AG09309 (cell line): Measurements from ENCODE around the gene TUBB6.

Experiments
- DNase-seq: peaks from one replicate; pipeline ENCODE4 v3.0.0-alpha.2; 2010; ENCODE audit warnings: low read depth
- H3K4me3 ChIP-seq: 2 replicates; pipeline ENCODE4 v1.5.1; 2011; ENCODE audit warnings: mild to moderate bottlenecking, low read depth, low read length, moderate library complexity; ENCODE audit not compliant: control insufficient read depth
- TF ChIP-seq, protein P1 (sequence below): IDR thresholded peaks from 2 replicates; pipeline ENCODE4 v1.5.1; 2011; ENCODE audit warnings: mild to moderate bottlenecking, low read depth, low read length, inconsistent platforms; ENCODE audit not compliant: insufficient read depth, control insufficient read depth; ENCODE audit errors: missing control alignments

The TUBB6 gene

DNA sequence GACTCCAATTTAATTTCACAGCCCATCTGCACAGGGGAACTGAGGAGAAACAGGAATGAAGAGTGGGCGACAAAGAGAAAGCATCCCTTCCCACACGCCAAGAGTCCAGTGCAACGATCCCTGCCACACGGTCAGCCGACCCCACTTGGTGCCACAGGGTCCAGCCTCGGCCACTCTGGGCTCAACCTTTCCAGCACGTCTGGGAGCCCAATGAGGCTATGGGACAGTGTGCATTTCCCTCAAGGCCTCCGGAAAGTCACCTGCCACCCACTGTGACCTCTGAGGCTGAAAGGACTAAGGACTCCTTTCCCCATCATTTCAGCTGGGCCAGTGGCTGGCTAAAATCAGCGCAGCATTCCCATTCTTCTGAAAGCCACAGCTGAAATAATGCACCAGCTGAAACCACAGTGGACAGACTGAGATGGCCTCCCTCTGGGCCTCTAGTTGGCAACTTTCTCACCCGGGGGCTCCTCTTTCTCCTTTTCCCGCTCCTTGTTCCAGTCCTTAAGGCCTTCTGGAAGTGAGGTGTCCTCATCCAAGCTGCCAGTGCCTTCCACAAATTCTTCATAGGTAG is 21.2 kb downstream of the TUBB6 start:
- TF ChIP-seq, protein P1, sequence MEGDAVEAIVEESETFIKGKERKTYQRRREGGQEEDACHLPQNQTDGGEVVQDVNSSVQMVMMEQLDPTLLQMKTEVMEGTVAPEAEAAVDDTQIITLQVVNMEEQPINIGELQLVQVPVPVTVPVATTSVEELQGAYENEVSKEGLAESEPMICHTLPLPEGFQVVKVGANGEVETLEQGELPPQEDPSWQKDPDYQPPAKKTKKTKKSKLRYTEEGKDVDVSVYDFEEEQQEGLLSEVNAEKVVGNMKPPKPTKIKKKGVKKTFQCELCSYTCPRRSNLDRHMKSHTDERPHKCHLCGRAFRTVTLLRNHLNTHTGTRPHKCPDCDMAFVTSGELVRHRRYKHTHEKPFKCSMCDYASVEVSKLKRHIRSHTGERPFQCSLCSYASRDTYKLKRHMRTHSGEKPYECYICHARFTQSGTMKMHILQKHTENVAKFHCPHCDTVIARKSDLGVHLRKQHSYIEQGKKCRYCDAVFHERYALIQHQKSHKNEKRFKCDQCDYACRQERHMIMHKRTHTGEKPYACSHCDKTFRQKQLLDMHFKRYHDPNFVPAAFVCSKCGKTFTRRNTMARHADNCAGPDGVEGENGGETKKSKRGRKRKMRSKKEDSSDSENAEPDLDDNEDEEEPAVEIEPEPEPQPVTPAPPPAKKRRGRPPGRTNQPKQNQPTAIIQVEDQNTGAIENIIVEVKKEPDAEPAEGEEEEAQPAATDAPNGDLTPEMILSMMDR: no peak
- H3K4me3 ChIP-seq: no peak overlapping the region
- no peak for DNase-seq

DNA sequence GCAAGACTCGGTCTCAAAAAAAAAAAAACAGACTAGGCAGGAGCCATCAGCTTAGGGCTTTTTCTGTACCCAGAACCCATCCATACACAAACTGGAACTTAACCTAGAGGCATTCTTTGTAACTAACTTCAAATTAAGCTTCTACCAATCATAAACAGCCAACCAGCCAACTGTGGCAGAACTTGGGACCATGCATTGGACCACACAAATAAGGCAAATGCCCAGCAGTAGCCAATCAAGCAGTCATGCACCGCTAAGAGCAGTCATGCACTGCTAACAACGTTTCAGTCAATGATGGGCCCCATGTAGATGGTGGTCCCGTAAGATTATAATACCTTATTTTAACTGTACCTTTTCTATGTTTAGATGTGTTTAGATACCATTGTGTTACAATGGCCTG is 22.7 kb downstream of the TUBB6 start:
- TF ChIP-seq, protein P1: no peak
- H3K4me3 ChIP-seq: no peak overlapping the region

DNA sequence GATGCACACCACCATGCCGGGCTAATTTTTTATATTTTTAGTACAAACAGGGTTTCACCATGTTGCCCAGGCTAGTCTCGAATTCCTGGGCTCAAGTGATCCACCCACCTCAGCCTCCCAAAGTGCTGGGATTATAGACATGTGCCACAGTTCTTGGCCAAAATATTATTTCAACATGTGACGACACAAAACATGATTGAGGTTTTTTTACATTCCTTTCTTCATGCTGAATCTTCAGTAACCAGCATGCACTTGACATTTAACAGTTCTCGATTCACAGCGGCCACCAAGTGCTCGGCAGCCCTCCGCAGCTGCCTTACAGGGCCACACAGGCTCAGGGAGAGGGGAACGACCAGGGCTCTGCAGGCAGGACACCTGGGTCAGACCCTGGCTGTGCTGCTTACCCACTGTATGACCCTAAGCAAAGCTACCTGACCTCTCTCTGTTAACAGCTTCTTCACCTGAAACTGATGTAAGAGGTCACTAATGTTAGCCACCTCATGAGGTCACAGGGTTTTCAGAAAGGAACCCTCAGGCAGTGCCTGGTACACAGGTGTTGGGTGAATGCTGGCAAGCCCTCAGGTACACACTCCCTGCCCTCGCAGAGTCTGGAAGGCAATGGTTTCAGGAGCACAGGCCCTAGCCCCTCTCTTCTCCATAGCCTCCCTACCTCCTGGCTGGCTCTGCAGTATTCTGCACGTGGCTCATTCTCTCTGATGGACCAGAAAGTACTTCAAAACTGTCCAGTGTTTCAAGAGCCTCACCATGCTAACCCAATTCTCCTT is 25.7 kb downstream of the TUBB6 start:
- TF ChIP-seq, protein P1: no peak
- no peak overlapping the region for H3K4me3 ChIP-seq
- no peak for DNase-seq

More for the DNA sequence above, 22.7 kb downstream of the TUBB6 start:
- DNase-seq: no peak

DNA sequence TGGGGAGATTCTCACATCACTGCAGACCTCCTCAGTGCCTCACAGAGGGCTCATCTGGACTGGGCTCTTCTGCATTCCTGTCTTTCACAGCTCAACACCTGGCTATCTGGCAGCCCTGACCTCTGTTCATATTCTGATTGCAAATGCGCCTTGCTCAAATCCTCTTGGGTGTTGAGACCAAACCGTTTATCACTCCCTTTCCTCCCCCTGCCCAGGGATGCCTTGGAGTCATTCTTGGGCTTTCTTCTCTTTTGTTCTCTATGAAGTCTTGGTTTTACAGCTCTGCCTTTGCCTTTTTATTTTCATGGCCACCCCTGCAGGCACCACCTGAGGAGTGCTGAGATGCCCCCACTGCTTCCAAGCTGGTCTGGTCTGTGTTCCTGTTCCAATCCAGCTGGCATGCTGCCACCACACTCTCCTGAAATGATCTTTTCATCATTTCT is 26.3 kb downstream of the TUBB6 start:
- TF ChIP-seq, protein P1: no peak
- no peak overlapping the region for H3K4me3 ChIP-seq
- DNase-seq: no peak

DNA sequence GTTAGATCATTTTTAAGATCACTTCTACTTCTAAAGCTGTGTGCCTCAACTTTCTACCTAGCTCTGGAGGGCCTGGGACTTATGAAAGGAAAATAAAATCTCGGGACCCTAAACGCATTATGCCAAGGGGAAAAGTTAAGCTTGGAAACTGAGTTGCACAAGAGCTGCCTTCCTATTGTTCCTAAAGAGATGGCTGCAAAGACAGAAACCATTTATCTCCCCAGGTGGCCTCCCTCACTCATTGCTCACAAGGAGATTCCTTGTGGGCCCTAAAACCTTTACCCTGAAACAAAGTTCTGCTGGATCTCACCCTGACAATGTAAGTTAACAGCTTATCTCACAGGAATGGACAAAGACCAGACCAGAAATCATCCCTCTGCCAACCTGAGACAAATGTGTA is 26.8 kb downstream of the TUBB6 start:
- H3K4me3 ChIP-seq: no peak overlapping the region
- DNase-seq: no peak
- TF ChIP-seq, protein P1: no peak

DNA sequence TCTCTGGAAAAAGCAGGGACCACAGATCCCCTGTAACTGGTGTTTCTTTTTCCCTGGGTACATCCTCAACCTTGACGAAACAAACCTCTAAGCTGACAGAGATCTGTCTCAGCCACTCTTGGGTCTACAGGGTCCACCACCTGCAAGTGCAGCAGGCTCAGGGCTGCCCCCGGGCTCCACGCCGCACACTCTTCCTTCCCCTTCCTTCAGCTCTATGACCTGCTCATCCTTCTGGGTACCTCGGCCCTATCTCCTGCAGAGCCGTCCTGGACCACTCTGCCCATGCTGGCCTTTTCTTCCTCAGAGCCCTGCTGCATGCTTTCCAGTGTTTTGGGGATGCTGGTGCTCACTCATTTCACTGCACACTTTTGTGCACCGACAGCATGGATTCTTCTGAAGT is 27.5 kb downstream of the TUBB6 start:
- no peak for DNase-seq
- TF ChIP-seq, protein P1: no peak
- H3K4me3 ChIP-seq: no peak overlapping the region
